K562 (cell line): ENCODE measurements around the gene CBX3. TPM values are rescaled to one million over a fixed set of nuclear protein-coding genes. Genes with fewer than 3 reads are reported as not detected.

Experiments used
- BRD4 ChIP-seq: fragments of 200-600 bp; sonication (generic); IDR thresholded peaks from 2 replicates; pipeline ENCODE4 v1.6.1; 2017; ENCODE audit warnings: inconsistent platforms
- BRD9 ChIP-seq: fragments of 450-650 bp; IDR thresholded peaks from 2 replicates; pipeline ENCODE4 v1.6.1; 2018; ENCODE audit warnings: low read depth; ENCODE audit not compliant: partially characterized antibody
- FOXM1 ChIP-seq, 2 experiments: fragments of 450-650 bp in 1 of 2; sonication (generic) in 1 of 2; formaldehyde crosslinking in 1 of 2; IDR thresholded peaks; 2 replicates each; pipeline versions ENCODE4 v1.6.1 to v1.9.0; 2017 to 2022; ENCODE audit warnings: low read depth in 2 of 2, mild to moderate bottlenecking in 2 of 2, missing genetic modification reagents in 1 of 2, moderate library complexity in 1 of 2
- FUS ChIP-seq: fragments of 200-400 bp; formaldehyde crosslinking; optimal IDR thresholded peaks from 2 replicates; pipeline ENCODE3; 2017; ENCODE audit warnings: low read depth, low read length
- GABPB2 ChIP-seq: fragments of 250-450 bp; sonication (Bioruptor Pico); conservative IDR thresholded peaks from 2 replicates; pipeline ENCODE4 v1.5.1; 2021; ENCODE audit warnings: mild to moderate bottlenecking
- HMBOX1 ChIP-seq: sonication (generic); IDR thresholded peaks from 2 replicates; pipeline ENCODE4 v1.6.1; 2016
- IRF9 ChIP-seq: fragments of 450-650 bp; IDR thresholded peaks from 2 replicates; pipeline ENCODE4 v1.6.1; 2016; ENCODE audit warnings: missing biosample characterization, missing genetic modification characterization
- KDM4B ChIP-seq, 2 experiments: fragments of 450-650 bp in 1 of 2; sonication (generic) in 1 of 2; IDR thresholded peaks; 2 replicates each; pipeline ENCODE4 v1.6.1; 2016 to 2017; ENCODE audit warnings: borderline replicate concordance in 2 of 2, antibody characterized with exemption in 1 of 2, low read depth in 1 of 2, mild to moderate bottlenecking in 1 of 2
- LARP7 ChIP-seq: fragments of 450-650 bp; IDR thresholded peaks from 2 replicates; pipeline ENCODE4 v1.6.1; 2016
- LEF1 ChIP-seq: fragments of 450-650 bp; IDR thresholded peaks from 2 replicates; pipeline ENCODE4 v1.6.1; 2016; ENCODE audit warnings: mild to moderate bottlenecking
- MIER1 ChIP-seq: fragments of 450-650 bp; IDR thresholded peaks from 2 replicates; pipeline ENCODE4 v1.6.1; 2016; ENCODE audit warnings: antibody characterized with exemption, mild to moderate bottlenecking, low read depth
- NKRF ChIP-seq: fragments of 450-650 bp; IDR thresholded peaks from 2 replicates; pipeline ENCODE4 v1.6.1; 2016; ENCODE audit warnings: borderline replicate concordance
- NRF1 ChIP-seq, 2 experiments: fragments of 450-650 bp; IDR thresholded peaks in 1 of 2; conservative IDR thresholded peaks in 1 of 2; 2 replicates each; pipeline ENCODE4 v1.6.1; 2014; ENCODE audit warnings: mild to moderate bottlenecking in 2 of 2
- NUFIP1 ChIP-seq: fragments of 450-650 bp; IDR thresholded peaks from 2 replicates; pipeline ENCODE4 v1.6.1; 2018; ENCODE audit not compliant: partially characterized antibody
- RBM14 ChIP-seq: fragments of 200-400 bp; formaldehyde crosslinking; IDR thresholded peaks from 2 replicates; pipeline ENCODE4 v1.6.1; 2018; ENCODE audit warnings: low read depth, mild to moderate bottlenecking, low read length, moderate library complexity, borderline replicate concordance; ENCODE audit not compliant: insufficient read depth
- SNIP1 ChIP-seq: fragments of 450-650 bp; IDR thresholded peaks from 2 replicates; pipeline ENCODE4 v1.7.1; 2017; ENCODE audit warnings: low read depth, mild to moderate bottlenecking
- SNRNP70 ChIP-seq: fragments of 200-400 bp; formaldehyde crosslinking; optimal IDR thresholded peaks from 2 replicates; pipeline ENCODE3; 2017; ENCODE audit warnings: low read depth, low read length
- SPI1 ChIP-seq: IDR thresholded peaks from 2 replicates; pipeline ENCODE4 v1.6.1; 2011; ENCODE audit warnings: low read depth, low read length, control low read depth, borderline replicate concordance
- TSC22D4 ChIP-seq: fragments of 450-650 bp; IDR thresholded peaks from 2 replicates; pipeline ENCODE4 v1.6.1; 2016; ENCODE audit warnings: missing genetic modification characterization, missing biosample characterization, control low read depth
- TSHZ1 ChIP-seq: fragments of 250-450 bp; sonication (Bioruptor Pico); IDR thresholded peaks from 2 replicates; pipeline ENCODE4 v1.4.0; 2020; ENCODE audit warnings: mild to moderate bottlenecking, moderate library complexity
- ZFP30 ChIP-seq: fragments of 250-450 bp; sonication (Bioruptor Pico); IDR thresholded peaks from 2 replicates; pipeline ENCODE4 v1.8.0; 2022; ENCODE audit warnings: moderate library complexity, mild to moderate bottlenecking, inconsistent platforms, borderline replicate concordance
- polyA plus RNA-seq, 8 experiments: library from polyadenylated mRNA; depleted of rRNA in 4 of 8; stranded (reverse) in 5 of 8; unstranded in 3 of 8; fragments of >200 nt; fragmentation: Nextera tagmentation in 2 of 8; fragmentation: Illumina TruSeq in 1 of 8; extraction: Ambion mirVana in 2 of 8; extraction: Trizol in 1 of 8; gene quantifications; 2 replicates each; pipeline versions ENCODE4 v1.2.1 to v1.2.3, GENCODE V29; 2011 to 2014; ENCODE audit warnings: inconsistent platforms in 1 of 8, missing spikeins in 1 of 8
- total RNA-seq, 7 experiments: library from RNA; depleted of rRNA in 6 of 7; stranded (reverse); fragments of >200 nt in 6 of 7; fragmentation: Illumina TruSeq in 2 of 7; extraction: Trizol in 2 of 7; gene quantifications; 2 replicates each; pipeline versions ENCODE4 v1.2.1 to v1.2.3, GENCODE V29; 2011 to 2021; ENCODE audit warnings: low replicate concordance in 1 of 7

CBX3 gene
- total and polyA plus RNA-seq, 9 of the 15 experiments (the other 6 are each of a cell fraction or from before 2014, with no cell fraction given): 198 to 413 (median 328) TPM

GRCh38 chr7:26199301-26200037 lies 2.1 kb upstream of the CBX3 start (continued):
- TF ChIP-seq IRF9 (tag) (no peak), RBM14 (0 out of 2 replicates have a peak, but pooled peaks have one; percentile 32), SNIP1 (no peak), SPI1 (no peak), SNRNP70 (peak; percentile 26), BRD9 (no peak), TSC22D4 (tag) (no peak), KDM4B (IDR thresholded peaks at IDR 0.05; ENCODE audit: borderline replicate concordance in 2 of 2, low read depth in 1 of 2) (peak; percentile 29 to 40; a peak in 1 of 4 replicates), FOXM1 (IDR thresholded peaks at IDR 0.05; ENCODE audit: low read depth) (peak; percentile 25; the same call in 1 of the 2 replicates), FOXM1 (CRISPR knock-in tag; IDR thresholded peaks at IDR 0.05; ENCODE audit: low read depth) (no peak), LARP7 (0 out of 2 replicates have a peak, but pooled peaks have one; percentile 58), HMBOX1 (no peak), MIER1 (no peak), BRD4 (no peak), NRF1 (conservative IDR thresholded peaks at IDR 0.05 in 1 of 2, IDR thresholded peaks at IDR 0.05 in 1 of 2) (peak; percentile 33 to 37; a peak in 3 of 4 replicates), FUS (peak; percentile 22), NKRF (no peak), ZFP30 (no peak), NUFIP1 (no peak), GABPB2 (CRISPR knock-in tag) (no peak), LEF1 (0 out of 2 replicates have a peak, but pooled peaks have one; percentile 13), TSHZ1 (CRISPR knock-in tag) (no peak)
